ENCODE data around the gene EXOC6B.

The EXOC6B gene

DNA sequence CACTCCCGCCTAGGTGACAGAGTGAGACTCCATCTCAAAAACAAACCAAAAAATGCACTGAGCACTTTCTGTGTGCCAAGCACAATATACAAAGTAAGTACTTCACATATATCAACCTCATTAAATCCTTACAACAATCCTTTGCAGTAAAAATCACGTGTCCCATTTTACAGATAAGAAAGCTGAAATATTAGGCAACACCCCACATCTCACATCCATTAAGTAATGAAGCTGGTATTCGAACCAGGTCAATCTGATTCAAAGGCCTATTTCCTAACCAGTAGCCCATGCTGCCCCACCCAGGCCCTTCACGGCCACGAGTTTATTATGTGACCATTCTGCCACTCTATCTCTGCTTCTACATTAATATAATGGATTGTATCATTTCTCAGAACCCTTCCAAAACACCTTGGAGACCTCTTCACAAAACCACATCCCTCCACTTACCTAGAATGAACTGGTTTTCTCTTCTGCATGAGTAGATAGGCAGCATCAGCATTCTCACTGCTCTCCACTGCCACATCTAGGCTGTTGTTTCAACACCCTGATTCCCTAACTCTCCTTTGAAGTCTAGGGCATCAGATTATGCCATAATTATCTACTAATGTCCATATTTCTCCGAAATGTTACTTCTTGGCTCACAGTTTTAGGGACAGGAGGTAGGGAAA lies 3.1 kb upstream of the EXOC6B start:
- no peak for DNase-seq (ENCODE audit: low read depth in 2 of 2)

DNA sequence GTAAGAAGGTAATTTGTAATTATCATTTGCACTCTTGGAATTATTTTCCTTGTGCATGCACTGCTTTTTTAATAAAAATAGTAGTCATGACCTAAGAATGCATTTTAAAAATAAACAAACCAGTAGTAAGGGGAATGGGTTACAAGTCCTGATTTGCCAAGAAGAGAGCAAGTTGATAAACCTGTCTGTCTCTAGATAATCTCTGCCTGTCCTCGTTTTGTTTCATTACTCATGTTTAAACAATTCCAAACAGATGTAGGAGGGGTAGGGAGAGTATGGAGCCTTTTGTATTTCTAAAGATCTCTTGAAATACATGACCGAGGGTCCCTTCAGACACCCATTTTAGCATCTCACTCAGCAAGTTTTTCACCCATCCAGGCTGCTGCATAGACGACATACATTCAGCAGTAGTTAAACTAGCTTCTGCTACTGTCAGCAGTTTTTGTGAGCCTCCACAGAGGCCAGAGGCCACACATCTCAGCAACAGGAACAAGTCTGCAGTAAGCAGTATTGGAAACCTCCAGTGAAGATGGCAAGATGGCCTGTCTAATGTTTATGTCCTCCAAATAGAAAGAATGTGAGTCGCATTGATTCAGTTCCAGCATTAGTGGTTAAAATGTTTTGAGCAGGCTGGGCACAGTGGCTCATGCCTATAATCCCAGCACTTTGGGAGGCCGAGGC lies 2.3 kb upstream of the EXOC6B start:
- DNase-seq (ENCODE audit: low read depth in 2 of 2): no peak

DNA sequence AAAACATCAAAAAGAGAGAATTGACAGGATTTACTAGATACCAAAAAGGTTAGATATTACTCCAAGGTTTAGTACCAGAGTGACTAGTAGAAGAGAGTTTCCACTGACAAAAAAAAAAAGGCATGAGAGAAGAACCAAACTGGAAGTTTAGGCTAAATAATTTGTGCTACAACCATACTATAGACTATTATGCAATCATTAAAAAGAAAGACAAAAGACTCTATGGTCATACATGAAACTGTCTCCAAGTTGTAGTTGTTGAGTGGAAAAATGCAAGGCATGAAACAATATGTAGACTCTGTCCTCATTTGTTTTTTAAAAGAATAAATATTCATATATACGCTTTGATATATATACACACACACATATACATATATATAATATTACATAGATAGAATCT lies 1.7 kb upstream of the EXOC6B start:
- DNase-seq (ENCODE audit: low read depth in 2 of 2): no peak

DNA sequence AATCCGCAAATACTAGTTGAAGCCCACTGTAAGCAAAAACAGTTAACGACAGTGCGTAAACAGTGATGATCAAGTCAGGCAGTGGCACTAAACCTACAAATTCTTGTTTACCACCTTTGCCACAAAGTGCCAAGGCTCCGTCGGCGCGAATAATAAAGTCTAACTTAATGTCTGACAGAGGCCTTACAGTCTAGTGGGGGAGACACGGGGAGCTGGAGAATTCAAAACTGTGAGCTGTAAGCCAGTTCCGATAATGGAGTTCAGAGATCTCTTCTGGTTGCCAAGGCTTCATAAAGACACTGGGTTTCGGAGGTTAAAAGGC lies 284 bp upstream of the EXOC6B start:
- no peak for DNase-seq (ENCODE audit: low read depth in 2 of 2)

DNA sequence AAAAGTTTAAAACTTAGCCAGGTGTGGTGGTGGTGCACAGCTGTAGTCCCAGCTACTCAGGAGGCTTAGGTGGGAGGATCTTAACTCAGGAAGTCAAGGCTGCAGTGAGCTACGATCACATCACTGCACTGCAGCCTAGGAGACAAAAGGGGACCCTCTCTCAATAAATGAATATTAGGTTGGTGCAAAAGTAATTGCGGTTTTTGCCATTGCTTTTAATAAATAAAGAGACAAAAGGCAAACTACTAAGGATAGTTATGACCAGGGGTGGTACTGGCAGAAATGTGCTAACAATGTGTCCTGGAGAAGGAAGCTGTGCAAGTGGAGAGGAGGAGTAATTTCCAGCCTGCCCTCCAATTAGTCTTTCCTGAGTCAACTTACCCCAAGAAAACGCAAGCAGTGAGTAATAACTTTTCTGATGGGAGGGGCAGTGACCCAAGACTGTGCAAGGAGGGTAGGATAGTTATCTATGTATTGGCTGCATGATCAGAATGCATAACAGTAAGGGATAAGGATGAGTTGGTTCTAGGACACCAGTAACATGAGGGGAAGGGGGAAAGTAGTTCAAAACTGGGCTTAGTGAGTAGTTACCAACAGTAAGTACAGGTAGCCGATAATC lies 1.5 kb downstream of the EXOC6B start:
- no peak for DNase-seq (ENCODE audit: low read depth in 2 of 2)

DNA sequence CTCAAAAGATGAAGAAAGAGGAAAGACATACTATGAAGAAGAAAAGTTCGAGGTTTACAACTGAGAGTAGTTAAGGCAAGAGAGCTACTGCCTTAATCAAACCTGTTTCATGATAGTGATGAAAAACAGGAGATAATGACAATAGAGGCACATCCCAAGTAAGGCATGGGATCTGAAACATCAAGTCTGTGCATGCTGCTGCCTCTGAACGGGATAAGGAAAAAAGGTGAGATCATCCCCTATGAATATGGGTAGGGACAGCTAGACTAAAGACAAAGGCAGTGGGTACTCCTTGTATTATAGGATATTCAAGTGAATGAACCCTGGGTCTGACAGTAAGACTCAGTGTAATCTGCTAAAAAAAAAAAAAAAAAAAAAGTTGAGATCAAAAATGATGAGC lies 3.0 kb downstream of the EXOC6B start:
- no peak for DNase-seq (ENCODE audit: low read depth in 2 of 2)

DNA sequence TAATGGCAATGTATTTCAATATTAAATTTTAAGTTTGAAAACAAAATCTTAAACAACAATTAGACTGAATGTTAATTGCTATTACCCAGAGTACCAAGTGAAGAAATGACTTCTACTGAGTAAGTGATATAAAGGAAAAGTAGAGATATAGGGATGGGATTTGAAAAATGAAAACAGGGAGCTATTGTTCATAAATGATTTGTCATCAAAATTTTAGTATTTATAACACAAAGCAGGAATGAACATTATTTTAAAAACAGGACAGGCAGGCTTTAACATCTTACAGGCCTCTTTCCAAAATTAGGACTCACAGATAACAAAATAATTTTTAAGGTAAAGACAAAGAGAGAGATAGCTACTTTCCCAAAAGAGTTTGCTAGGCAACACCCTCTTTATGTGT lies 3.9 kb downstream of the EXOC6B start:
- DNase-seq (ENCODE audit: low read depth in 2 of 2): no peak

DNA sequence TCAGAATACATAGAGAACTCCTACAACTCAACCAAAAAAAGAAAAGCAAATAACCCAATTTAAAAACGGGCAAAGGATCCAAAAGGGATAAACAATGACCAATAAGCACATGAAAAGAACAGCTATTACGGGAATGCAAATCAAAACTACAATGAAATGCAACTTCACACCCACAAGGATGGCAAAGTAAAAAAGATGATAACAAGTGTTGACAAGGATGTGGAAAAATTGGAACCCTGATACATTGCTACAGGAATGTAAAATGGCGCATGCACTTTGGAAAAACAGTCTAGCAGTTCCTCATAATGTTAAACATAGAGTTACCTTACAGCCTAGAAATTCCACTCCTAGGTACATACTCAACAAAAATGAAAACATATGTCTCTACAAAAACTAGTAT lies 4.7 kb downstream of the EXOC6B start:
- DNase-seq (ENCODE audit: low read depth in 2 of 2): no peak

DNA sequence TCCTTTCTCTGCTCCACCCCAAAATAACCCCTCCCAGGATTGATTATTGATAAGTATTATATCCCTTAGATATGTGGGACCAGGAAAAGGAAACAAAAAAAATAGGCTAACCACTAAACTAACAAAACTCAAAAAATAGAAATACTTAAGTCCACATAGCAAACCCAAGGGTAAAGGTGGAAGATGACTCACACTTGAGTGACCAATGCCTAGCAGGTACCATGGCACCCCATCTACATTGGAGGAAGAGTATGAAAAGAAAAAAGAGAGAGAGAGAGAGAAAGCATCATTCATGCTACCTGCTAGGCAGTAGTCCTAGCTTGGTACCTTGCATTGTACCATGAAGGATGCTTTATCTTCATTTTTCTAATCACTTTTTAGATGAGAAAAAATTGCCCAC lies 6.3 kb downstream of the EXOC6B start:
- DNase-seq (ENCODE audit: low read depth in 2 of 2): no peak

DNA sequence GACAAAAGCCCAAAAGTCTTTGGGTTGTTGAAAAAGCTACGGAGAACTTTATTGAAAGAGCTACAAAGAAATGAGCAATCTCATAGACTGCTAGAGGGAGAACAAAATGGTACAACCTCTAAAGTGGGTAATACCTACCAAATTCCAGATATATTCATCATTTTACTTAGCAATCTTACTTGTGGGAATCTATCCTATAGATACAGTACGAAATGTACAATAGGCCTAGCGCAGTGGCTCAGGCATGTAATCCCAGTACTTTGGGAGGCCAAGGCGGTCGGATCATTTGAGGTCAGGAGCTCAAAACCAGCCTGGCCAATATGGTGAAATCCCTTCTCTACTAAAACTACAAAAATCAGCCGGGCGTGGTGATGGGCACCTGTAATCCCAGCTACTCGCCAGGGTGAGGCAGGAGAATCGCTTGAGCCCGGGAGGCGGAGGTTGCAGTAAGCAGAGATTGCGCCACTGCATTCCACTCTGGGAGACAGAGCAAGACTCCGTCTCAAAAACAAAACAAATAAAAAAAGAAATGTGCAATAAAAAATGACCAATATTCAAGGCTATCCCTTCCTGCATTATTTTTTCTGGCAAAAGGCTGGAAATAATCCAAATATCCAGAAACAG lies 10.1 kb downstream of the EXOC6B start:
- no peak for DNase-seq (ENCODE audit: low read depth in 2 of 2)

DNA sequence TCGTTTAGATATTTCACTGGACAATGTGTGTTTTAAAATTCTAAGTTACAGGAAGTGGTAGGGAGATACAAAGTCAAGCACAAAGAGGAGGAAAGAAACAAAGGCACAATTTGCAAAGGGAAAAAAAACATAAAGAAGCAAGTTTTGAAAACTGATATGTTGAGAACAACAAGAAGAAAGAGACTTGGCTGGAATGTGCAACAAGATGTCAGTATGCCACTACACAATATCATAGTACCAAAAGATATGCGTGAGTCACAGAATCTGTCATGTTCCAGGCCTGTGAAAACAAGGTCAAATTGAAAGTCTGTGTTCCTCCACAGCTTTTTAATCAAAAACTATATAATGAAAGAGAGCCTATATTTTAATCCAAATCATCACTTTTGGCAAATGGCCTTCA lies 12.0 kb downstream of the EXOC6B start:
- DNase-seq (ENCODE audit: low read depth in 2 of 2): no peak

DNA sequence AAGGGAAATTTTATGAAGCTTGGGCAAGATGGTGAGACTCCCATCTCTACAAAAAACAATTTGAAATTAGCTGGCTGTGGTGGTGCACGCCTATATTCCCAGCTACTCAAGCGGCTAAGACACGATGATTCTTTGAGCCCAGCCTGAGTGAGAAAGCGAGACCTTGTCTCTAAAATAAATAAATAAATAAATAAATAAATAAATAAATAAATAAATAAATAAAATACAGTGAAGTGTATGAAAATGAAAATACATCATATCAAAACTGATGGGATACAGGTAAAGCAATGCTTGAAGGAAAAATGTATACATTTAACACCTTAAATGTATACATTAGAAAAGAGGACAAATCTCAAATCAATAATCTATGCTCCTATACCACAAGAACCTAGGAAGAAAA lies 15.7 kb downstream of the EXOC6B start:
- no peak for DNase-seq (ENCODE audit: low read depth in 2 of 2)

DNA sequence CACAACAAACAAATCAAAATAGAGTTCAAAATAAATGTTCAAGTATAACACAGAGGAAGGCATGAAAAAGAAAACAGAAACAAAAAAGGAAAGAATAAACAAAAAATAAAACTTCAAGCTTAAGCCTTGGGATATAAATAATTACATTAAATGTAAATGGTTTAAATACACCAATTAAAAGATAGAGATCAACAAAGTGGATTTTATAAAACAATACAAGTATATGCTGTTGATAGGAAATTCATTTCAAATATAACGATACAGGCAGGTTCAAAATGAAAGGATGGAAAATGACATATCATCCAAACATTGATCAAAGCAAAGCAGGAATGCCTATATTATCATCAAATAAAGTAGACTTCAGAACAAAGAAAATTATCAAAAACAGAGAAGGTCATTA lies 16.7 kb downstream of the EXOC6B start:
- DNase-seq (ENCODE audit: low read depth in 2 of 2): no peak

DNA sequence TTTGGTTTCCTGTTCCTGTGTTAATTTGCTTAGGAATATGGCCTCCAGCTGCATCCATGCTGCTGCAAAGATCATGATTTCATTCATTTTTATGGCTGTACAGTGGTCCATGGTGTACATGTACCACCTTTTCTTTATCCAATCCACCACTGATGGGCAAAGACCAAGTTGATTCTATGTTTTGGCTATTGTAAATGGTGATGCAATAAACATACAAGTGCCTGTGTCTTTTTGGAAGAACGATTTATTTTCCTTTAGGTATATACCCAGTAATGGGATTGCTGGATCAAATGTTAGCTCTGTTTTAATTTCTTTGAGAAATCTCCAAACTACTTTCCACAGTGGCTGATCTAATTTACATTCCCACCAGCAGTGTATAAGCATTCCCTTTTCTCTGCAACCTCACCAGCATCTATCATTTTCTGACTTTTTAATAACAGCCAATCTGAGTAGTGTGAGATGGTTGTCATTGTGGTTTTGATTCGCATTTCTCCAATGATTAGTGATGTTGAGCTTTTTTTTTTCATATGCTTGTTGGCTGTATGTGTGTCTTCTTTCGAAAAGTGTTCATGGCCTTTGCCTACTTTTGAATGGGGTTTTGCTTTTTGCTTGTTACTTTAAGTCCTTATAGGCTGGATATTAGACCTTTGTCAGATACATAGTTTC lies 19.4 kb downstream of the EXOC6B start:
- DNase-seq (ENCODE audit: low read depth in 2 of 2): no peak

DNA sequence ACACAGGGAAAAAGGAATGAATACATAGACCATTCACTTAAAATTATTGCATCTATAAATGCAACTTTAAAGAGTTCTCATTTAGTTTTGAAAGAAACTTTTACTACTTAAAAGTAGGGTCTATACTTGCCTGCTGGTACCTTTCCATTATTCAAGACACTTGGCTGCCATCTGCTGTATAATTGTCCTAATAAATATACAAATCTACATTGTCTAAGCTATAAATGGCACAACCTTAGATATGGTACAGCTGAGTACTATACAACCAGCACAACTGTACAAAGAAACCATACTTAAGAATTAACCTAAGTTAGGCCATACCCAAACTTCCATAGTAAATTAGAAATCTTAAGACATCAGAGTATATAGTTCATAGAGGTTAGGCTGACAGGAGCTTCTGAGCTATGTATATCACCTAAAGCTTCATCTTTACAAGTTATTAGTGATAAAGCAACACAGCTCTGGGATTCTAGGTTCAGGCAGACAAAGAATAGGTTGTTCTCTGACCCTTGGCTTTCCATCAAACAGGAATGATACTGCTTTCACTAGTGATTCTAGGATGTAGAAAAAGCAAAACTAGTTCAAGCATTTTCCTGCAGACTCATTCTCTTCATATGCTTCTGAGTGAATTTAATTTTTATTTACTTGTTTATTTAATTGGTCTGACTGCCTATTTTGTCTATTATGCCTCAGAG lies 22.1 kb downstream of the EXOC6B start:
- DNase-seq (ENCODE audit: low read depth in 2 of 2): no peak

DNA sequence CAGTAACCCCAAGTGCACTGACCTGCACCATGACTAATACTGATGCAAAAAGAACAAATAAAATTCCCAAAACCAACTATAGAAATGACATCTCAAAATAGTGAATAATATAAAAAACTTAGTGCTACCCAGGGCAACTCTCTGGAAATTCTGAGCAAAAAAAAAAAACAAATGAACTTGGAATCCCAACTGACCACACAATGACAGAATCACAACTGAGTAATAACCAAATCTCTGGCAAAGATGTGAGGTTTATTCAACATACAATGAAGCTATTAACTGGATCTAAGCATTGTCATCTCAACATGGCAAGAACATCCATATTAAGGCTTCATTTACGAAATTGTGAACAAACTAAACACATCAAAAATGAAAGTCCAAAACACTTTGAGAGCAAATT lies 22.7 kb downstream of the EXOC6B start:
- no peak for DNase-seq (ENCODE audit: low read depth in 2 of 2)

DNA sequence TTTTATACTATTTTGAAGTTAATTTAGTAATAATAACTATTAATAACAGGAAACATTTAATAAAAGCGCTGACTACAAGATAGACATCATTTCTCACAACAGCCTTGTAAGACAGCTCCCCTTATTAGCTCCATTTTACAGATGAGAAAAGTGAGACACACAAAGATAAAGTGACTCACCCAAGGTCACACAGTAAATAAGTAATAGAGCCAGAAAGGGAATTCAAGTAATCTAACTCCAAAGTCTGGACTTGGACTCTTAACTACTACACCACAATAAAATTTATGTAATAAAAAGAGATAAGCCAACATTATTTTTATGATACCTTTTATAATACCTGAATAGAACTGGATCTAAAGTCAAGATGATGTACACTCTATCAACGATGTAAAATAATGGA lies 25.3 kb downstream of the EXOC6B start:
- no peak for DNase-seq (ENCODE audit: low read depth in 2 of 2)

DNA sequence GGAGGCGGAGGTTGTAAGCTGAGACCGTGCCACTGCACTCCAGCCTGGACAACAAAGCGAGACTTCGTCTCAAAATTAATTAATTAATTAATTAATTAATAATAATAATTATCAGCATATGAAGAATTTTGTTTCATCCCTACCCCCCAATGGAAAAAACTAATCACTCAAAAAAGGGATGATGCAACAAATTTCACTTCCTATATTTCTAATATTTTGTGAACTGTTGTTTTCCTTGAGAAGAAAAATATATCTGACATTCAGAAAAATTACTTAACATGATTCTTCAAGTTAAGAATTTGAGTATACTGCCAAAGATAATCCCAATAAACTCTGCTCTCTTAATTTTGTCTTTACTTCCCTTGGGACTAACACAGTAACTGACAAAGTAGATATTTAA lies 28.1 kb downstream of the EXOC6B start:
- no peak for DNase-seq (ENCODE audit: low read depth in 2 of 2)

DNA sequence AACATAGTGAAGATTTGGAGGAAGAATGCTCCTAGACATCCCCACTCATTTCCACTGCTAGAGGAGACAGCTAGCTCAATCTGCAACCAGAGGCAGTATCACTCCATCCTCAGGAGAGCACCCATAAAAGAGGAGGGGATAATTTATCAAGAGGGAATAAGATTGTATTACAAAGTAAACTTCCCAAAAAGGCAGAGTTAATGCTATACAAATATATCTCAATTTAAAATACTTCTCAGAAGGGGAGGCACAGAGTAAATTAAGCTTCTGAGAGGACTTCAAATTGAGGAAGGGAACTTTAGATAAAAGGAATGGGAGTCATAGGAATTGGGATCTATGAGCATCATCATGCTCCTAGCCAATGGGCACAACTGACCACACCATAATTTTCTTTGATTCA lies 29.1 kb downstream of the EXOC6B start:
- DNase-seq (ENCODE audit: low read depth in 2 of 2): no peak

DNA sequence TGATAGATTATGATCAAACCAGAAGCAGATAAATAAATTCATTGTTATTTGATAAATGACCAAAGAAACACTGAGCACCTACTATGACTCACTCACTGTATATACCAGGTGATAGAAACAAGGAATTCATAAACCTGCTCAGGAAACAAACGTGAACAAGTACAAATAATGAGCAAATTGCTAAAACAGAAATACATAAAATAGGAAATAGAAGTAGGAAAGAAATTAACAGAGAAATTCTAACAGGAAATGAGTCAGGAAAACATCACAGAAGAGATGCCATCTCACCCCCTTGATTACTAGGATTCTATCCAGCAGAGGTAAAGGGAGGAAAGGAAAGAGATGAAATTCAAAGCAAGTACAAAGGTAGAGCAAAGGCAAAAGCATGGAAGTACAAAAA lies 31.3 kb downstream of the EXOC6B start:
- no peak for DNase-seq (ENCODE audit: low read depth in 2 of 2)

DNA sequence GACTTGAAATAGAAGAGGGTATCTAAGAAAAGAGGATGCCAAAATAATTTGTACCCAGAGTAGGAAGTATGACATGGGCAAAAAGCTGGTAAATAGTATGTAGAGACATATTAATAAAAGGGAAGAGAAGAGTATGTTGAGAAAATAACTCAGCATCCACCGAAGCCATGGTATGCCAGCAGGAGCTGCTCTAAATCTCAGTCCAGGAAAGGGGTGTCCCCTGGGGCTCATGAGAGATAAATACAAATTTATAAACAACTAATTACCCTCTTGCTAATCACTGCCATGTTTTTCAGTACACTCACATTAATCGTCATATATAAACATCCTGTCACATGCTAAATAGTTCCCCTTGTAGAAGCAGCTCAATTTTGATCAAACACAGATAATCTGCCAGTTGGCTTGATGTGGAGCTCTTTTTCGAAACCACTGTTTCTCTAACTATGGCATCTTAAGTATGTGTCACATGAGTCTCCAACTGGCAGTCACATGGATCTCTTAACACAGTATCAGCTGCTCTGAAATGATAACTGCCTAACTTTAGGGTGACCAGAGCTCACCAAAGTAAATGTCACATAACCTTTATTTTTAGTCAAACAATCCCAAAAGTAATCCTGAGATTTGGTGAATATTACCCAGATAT lies 31.9 kb downstream of the EXOC6B start:
- DNase-seq (ENCODE audit: low read depth in 2 of 2): no peak

DNA sequence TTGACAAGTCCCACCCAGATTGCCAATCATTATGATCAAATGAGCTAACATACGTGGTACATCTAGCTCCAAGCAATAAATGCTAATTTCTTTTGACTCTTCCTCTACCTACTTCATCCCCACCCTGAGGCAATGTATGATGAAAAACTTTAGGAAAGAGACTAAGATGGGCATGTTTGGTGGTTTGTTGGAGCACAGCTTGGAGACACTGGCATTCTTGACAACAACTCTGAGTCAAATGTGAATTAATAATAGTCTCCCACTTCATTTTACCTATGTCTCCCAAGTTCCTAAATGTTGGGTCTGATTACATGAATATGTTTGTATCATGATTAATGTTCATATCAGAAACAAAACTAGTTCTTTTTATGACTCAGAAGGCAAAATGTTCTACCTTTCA lies 36.6 kb downstream of the EXOC6B start:
- no peak for DNase-seq (ENCODE audit: low read depth in 2 of 2)
